DND-41 (cell line): ENCODE data around the gene SMIM41.

Experiments
- EZH2 ChIP-seq: IDR thresholded peaks from 3 replicates; pipeline ENCODE4 v1.6.1; 2012; ENCODE audit warnings: borderline replicate concordance, low read depth, mild to moderate bottlenecking, moderate library complexity, low read length, inconsistent platforms; ENCODE audit not compliant: severe bottlenecking
- TF ChIP-seq, protein P1 (sequence below): IDR thresholded peaks from 2 replicates; pipeline ENCODE4 v1.5.1; 2012; ENCODE audit warnings: borderline replicate concordance, low read length, moderate library complexity, mild to moderate bottlenecking; ENCODE audit not compliant: poor library complexity, severe bottlenecking; ENCODE audit errors: extremely low read depth

DNA sequence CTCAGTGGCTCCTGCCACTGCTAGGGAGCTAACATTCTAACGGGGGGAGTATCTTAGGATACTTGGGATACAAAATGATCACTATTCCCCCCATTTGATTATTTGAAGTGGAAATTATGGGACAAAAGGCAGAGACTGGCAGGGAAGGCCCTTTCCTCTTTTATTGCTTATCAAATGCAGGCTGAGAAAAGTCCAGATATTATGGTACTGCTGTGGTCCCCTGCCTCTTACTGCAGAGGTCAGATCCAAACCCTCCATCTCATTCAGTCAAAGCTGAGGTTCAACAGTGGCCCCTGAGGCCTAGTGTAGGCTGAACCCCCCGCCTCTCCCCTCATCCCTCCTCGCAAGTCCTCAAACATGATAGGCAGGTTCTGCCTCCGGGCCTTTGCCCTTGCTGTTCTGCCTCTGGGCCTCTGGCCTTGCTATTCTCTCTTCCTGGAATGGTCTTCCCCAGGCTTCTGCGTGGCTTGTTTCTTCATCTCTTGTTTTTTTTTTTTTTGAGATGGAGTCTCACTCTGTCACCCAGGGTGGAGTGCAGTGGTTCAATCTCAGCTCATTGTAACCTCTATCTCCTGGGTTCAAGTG, 78.2 kb downstream of the SMIM41 start:
- TF ChIP-seq, protein P1, sequence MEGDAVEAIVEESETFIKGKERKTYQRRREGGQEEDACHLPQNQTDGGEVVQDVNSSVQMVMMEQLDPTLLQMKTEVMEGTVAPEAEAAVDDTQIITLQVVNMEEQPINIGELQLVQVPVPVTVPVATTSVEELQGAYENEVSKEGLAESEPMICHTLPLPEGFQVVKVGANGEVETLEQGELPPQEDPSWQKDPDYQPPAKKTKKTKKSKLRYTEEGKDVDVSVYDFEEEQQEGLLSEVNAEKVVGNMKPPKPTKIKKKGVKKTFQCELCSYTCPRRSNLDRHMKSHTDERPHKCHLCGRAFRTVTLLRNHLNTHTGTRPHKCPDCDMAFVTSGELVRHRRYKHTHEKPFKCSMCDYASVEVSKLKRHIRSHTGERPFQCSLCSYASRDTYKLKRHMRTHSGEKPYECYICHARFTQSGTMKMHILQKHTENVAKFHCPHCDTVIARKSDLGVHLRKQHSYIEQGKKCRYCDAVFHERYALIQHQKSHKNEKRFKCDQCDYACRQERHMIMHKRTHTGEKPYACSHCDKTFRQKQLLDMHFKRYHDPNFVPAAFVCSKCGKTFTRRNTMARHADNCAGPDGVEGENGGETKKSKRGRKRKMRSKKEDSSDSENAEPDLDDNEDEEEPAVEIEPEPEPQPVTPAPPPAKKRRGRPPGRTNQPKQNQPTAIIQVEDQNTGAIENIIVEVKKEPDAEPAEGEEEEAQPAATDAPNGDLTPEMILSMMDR = no peak
- TF ChIP-seq EZH2 = no peak
